SK-N-SH (cell line): ENCODE data around the gene ZNF628.

ENCODE experiments used
- CTCF ChIP-seq: fragments of 200-600 bp; sonication (generic); IDR thresholded peaks from 2 replicates; pipeline ENCODE4 v1.6.1; 2017; ENCODE audit warnings: antibody characterized with exemption, mild to moderate bottlenecking, moderate library complexity
- ELF1 ChIP-seq: IDR thresholded peaks from 2 replicates; pipeline ENCODE4 v1.4.0; 2012
- GABPA ChIP-seq: IDR thresholded peaks from 2 replicates; pipeline ENCODE4 v1.4.0; 2012; ENCODE audit warnings: low read depth, mild to moderate bottlenecking
- JUND ChIP-seq: IDR thresholded peaks from 2 replicates; pipeline ENCODE4 v1.4.0; 2012
- MEF2A ChIP-seq: IDR thresholded peaks from 2 replicates; pipeline ENCODE4 v1.4.0; 2012; ENCODE audit warnings: low read depth, borderline replicate concordance
- MXI1 ChIP-seq: IDR thresholded peaks from 2 replicates; pipeline ENCODE4 v1.6.1; 2012; ENCODE audit warnings: mild to moderate bottlenecking, low read depth, low read length, improper control_type of control experiment
- POLR2AphosphoS5 ChIP-seq: IDR thresholded peaks from 2 replicates; pipeline ENCODE4 v1.6.1; 2012; ENCODE audit warnings: low read depth, low read length
- RAD21 ChIP-seq: IDR thresholded peaks from 2 replicates; pipeline ENCODE4 v1.6.1; 2012; ENCODE audit warnings: mild to moderate bottlenecking, low read length
- REST ChIP-seq: IDR thresholded peaks from 2 replicates; pipeline ENCODE4 v1.6.1; 2012; ENCODE audit warnings: mild to moderate bottlenecking, low read depth, low read length, moderate library complexity
- TEAD4 ChIP-seq: IDR thresholded peaks from 2 replicates; pipeline ENCODE4 v1.4.0; 2012; ENCODE audit warnings: mild to moderate bottlenecking, borderline replicate concordance; ENCODE audit not compliant: insufficient read depth
- YY1 ChIP-seq: IDR thresholded peaks from 2 replicates; pipeline ENCODE4 v1.4.0; 2012; ENCODE audit warnings: low read depth, mild to moderate bottlenecking

DNA sequence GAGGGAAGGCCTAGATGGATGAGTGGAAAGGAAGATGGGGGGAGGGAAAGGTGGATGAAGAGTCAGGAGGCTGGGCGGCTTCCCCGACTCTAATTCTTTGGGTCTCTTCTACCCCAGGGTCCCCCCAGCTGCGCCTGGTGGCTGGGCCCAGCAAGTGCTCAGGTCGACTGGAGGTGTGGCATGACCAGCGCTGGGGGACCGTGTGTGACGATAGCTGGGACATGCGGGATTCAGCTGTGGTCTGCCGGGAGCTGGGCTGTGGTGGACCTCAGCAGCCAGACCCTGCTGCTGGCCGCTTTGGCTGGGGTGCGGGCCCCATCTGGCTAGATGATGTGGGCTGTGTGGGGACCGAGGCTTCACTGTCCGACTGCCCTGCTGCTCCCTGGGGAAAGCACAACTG lies 21.3 kb downstream of the ZNF628 start:
- TF ChIP-seq YY1: no peak
- TF ChIP-seq CTCF: no peak
- no peak for TF ChIP-seq TEAD4
- TF ChIP-seq ELF1: no peak
- TF ChIP-seq RAD21: no peak
- TF ChIP-seq MXI1: no peak
- no peak for TF ChIP-seq POLR2AphosphoS5
- no peak for TF ChIP-seq GABPA
- TF ChIP-seq MEF2A: no peak
- no peak for TF ChIP-seq REST
- no peak for TF ChIP-seq JUND
